HFF-Myc (cell line): ENCODE results near the gene PI4KA.

ENCODE experiments used
- DNase-seq: peaks from one replicate; pipeline ENCODE4 v3.0.0-alpha.2; 2011; ENCODE audit warnings: low read depth; ENCODE audit errors: extremely low read depth
- H3K4me3 ChIP-seq: replicated peaks from 2 replicates; pipeline ENCODE4 v1.5.1; 2011; ENCODE audit warnings: low read depth, mild to moderate bottlenecking, control low read depth, low read length
- CTCF ChIP-seq: IDR thresholded peaks from 2 replicates; pipeline ENCODE4 v1.5.1; 2012; ENCODE audit warnings: mild to moderate bottlenecking, low read depth, low read length, control low read depth; ENCODE audit errors: missing control alignments

Gene PI4KA

GRCh38 chr22:20756846-20757245, 101.8 kb downstream of the PI4KA start:
- no peak for DNase-seq
- no peak overlapping the region for H3K4me3 ChIP-seq
- no peak for TF ChIP-seq CTCF

- H3K4me3 ChIP-seq, result no peak overlapping the region
- TF ChIP-seq CTCF, result no peak
- no peak for DNase-seq
Observed at GRCh38 chr22:20752873-20753272, 105.7 kb downstream of the PI4KA start.

GRCh38 chr22:20752104-20752741, 106.4 kb downstream of the PI4KA start:
- no peak overlapping the region for H3K4me3 ChIP-seq
- DNase-seq, result no peak
- TF ChIP-seq CTCF, result no peak

- no peak overlapping the region for H3K4me3 ChIP-seq
- no peak for TF ChIP-seq CTCF
- no peak for DNase-seq
Observed at GRCh38 chr22:20751185-20751851, 107.3 kb downstream of the PI4KA start.

- peak; percentile 35 for DNase-seq
- TF ChIP-seq CTCF, result no peak
- no peak overlapping the region for H3K4me3 ChIP-seq
Observed at GRCh38 chr22:20750461-20751184, 108.0 kb downstream of the PI4KA start.

GRCh38 chr22:20749453-20749852, 109.2 kb downstream of the PI4KA start:
- DNase-seq, result no peak
- TF ChIP-seq CTCF, result no peak
- no peak overlapping the region for H3K4me3 ChIP-seq
